SKM-1 (cell line): ENCODE results near the gene CCM2L.
A peak's percentile ranks its signal among the peaks of the same experiment; 100 is the strongest.
"Not testable (repeated sequence)": the region's sequence is repeated elsewhere in the genome, so short reads cannot be mapped to it uniquely, and the experiment has no call there.

Experiments
- DNase-seq: peaks from one replicate; lab custom pipeline; 2025; ENCODE audit not compliant: unreplicated experiment; lab: John Stamatoyannopoulos, UW

Gene CCM2L

DNA sequence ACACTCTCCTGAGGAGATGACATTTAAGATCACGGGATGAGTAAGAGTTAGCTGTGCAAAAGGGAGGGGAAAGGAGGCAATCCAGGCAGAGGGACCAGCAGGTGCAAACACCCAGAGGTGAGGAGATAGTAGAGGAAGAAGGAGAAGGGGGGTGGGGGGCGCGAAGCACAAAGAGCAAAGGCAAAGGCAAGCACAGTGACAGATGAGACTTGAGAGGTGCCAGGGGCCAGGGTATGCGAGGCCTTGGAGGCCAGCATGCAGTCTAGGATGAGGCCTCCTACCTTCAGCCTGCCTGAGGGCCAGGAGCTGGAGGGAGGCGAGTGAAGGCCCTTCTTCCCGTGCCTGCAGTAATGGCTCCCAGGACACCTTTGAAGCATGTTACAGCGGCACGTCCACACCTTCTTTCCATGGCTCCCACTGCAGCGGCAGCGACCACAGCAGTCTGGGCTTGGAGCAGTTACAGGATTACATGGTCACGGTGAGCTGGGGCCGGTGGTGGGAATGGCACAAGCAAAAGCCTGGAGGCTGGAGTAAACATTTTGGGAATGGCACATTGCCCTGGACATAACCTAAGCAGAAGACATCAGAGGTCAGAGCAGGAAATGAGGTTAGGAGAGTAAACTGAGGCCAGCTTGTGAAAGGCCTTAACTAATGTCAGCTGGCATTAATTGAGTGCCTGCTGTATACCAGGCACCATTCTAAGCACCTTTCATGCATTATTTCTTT is 18.6 kb downstream of the CCM2L start:
- DNase-seq: no peak

DNA sequence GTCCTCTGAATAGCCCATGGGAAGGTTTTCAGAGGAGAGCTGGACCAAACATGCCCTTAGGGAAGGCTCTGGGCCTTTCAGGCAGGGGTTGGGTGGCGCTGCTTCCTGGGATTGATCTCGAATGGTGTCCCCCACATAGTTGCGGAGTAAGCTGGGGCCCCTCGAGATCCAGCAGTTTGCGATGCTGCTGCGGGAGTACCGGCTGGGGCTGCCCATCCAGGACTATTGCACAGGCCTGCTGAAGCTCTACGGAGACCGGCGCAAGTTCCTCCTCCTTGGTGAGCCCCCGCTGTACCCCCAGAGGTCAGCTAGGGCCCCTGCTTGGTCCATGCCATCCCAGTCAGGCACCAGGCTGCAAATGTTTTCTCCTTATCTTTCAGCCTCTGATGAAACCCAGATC is 19.3 kb downstream of the CCM2L start:
- no peak for DNase-seq

DNA sequence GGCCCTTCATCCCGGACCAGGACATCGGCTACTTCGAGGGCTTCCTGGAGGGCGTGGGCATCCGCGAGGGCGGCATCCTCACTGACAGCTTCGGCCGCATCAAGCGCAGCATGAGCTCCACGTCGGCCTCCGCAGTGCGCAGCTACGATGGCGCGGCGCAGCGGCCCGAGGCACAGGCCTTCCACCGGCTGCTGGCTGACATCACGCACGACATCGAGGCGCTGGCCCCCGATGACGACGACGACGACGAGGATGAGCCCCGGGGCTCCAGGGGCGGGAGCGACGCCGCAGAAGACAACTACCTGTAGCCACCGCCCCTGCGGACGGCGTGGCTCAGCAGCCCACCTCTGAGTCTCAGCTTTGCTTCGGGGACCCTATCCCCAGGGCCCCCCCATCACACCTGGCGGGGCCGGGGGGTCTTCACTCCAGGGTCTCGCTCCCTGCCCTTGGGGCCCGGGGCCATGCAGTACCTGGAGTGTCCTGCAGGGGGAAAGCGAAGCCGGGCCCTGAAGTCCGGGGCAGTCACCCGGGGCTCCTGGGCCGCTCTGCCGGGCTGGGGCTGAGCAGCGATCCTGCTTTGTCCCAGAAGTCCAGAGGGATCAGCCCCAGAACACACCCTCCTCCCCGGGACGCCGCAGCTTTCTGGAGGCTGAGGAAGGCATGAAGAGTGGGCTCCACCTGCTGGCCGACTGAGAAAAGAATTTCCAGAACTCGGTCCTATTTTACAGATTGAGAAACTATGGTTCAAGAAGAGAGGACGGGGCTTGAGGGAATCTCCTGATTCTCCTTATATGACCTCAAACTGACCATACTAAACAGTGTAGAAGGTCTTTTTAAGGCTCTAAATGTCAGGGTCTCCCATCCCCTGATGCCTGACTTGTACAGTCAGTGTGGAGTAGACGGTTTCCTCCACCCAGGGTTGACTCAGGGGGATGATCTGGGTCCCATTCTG is 21.0 kb downstream of the CCM2L start:
- DNase-seq: peak; percentile 49

DNA sequence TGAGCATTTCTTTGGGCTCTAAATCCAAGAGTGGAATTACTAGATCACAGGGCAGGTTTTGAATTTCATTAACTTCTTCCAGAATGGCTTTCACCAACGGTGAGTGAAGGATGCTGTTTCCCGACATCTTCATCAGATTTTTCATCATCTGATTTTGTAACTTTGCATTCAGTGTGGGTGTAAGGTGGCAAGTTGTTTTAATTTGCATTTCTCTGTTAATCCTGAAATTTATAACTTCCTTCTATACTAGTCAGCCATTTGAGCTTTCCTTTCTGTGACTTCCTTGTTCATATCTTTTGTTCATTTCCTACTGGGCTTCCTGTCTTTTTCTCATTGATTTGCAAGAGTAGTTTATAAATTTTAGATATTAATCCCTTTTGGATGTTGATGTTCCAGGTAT is 23.1 kb downstream of the CCM2L start:
- DNase-seq: no peak

DNA sequence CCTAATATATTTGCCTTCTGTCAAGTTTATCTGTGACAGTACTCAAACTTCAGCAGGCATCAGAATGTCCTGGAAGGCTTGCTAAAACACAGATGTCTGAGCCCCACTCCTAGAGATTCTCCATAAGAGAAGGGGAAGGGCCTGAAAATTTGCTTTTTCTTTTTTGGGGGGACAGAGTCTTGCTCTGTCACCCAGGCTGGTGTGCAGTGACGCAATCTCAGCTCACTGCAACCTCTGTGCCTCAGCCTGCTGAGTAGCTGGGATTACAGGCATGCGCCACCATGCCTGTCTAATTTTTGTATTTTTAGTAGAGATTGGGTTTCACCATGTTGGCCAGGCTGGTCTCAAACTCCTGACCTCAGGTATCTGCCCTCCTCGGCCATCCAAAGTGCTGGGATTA is 23.5 kb downstream of the CCM2L start:
- DNase-seq: not testable (repeated sequence)

DNA sequence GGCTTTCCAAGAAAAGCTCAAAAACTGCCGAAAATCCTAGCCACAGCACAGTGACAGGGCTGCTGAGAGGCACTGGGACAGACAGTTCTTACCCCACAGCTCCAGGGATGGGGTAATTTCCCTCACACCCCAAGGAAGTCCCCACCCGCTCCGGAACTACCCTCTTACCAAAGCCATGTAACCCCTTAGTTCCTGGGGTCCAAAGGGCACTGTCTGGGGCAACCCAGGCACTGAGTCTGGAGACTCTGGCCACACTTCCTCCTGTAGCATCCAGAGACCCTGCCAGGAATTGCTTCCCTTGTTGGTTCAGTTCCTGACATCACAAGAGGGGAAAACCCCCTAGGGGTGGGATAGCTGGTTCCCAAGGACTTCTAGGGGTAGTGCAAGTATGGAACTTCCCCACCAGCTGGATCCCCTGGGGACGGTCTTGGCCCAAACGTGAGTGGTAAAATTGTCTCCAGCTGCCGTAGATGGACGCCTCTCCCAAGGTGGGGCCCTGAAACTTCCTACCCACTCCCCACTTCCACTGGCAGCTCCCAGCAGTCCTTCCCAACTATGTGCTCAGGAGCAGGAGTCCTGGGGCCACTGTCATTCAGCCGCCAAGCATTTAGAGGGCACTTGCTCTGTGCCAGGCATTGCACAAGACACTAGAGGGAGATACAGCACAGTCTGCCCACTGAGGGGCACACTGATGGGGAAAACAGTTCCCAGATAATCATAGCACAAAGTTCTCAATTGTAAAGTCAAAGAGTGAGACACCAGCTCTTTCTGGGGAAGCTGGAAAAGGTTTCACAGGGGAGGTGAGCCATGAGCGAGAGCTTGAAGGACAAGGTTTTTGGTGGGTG is 24.6 kb downstream of the CCM2L start:
- peak; percentile 50 for DNase-seq

DNA sequence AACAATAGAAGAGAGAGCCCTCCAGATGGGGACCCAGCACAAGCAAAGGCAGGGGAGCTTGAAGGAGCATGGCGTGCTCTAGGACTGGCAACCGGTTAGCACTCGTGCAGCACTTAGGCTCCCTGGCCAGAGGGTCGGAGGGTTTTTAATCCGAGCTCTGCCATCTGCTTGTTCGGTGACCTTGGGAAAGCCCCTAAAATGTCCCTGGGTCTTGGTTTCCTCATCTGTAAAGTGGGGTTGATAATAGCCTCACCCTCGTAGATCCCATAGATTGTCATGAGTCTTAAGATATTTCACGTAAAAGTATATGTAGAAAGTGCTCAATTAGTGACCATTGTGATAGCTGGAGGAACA is 25.2 kb downstream of the CCM2L start:
- no peak for DNase-seq

DNA sequence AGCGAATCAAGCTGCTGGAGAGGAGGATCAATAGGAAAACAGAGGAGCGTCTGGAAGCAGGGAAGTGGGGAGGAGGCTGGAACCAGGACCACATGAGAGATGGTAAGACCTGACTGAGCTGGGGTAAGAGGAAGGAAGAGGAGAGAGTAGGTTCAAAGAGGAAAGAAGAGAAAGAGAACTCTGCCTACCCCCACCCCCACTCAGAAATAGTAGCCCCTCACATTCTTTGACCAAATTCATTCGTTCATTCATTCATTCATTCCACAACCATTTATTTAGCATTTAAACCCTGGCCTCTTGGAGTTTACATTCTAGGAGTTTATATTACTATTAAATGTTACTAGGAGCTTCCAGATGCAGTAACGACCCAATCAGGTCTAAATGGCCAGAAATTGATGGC is 26.0 kb downstream of the CCM2L start:
- no peak for DNase-seq

DNA sequence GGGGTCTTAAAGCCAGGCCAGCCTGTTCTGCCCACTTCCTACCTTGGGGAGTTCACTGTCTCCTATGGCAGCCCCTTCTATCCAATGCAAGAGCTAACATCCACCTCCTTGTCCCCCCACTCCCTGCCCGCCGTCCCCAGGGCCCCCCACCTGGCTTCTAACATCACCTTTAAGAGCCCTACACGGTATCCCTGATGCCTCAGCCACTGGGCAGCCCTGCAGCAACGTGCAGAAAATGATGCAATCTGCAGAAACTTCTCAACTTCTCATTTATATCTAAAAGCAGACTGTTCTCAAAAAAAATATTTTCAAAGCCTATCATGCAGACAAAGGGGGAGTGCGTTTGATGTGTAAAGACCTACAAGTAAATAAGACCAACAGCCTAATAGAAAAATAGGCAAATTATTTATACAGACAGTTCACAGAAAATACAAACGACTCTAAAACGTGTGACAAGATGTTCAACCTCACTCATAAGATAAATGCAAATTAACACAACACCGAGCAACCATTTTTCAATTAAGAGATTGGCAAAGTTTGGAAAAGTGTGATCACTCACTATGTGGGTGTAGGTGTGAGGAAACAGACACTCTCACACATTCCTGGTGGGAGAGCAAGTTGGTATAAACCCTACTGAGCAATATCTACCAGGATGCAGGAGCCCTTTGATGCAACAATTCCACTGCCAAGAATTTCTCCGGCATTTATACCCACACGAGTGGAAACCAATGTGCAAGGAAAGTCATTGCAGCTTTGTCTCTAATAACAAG is 26.7 kb downstream of the CCM2L start:
- DNase-seq: peak; percentile 35

DNA sequence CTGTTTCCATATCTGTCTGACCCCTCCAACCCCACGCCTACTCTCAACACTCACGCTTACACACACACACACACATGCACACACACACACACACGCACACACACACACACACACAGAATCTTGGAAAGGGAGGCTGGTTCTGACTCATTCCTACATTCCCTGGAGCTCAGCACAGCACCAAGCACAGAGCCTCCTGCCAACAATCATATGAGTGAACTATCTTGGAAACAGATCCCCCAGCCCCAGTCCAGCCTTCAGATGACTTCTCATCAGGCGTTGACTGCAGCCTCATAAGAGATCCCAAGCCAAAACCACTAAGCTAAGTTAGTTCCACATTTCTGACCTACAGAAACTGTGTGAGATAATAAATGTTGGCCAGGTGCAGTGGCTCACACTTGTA is 27.7 kb downstream of the CCM2L start:
- no peak for DNase-seq

DNA sequence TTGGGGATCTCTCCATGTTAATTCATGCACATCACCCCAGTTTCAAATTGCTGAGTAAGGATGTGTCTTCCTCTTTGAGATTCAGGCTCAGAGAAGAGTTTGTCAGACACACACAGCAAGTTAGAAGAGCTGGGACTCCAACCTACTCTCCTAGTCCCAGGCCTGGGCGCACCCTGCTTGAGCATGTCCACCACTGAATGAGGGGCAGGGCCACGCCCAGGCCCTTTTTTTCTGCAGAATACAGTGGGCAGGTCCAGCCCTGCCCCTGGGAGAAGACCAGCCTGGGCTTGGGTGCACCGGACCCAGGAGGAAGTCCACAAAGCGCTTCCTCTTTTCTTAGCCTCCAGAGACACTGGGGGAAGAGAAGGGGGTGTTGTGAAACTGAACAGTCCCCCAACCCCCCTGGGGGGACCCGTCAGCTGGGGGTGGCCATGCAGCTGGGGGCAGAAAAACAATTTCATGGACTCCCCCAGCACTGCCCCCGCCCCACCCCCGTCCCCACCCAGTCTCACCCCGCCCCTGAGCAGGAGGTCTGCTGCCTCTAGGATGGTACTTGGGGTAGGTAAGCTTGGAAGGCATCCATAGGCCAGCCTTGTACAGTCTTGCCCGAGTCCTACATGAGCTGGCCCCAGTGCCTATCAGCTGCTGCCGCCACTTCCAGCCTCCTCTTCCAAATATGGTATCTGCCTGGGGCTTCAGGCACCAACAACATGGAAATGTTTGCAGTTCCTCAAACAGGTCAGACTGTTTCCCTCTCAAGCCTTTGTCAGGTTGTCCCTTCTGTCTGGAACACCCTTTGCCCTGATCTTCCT is 30.1 kb downstream of the CCM2L start:
- peak; percentile 79 for DNase-seq

DNA sequence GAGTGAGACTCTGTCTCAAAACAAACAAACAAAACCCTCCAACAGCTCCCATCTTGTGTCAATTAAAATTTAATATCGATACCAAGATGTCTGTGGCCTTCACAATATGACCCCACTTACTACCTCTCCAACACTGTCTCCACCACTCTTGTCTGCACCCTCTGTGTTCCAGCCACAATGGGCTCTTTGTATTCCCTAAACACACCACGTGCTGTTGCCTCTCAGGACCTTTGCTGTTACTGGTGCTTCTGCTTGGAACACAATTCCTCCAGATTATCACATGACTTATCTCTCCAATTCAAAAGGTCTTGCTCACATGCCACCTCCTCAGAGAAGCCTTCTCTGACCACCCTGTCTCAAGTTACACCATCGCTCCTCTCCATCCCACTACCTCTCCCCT is 35.8 kb downstream of the CCM2L start:
- no peak for DNase-seq

DNA sequence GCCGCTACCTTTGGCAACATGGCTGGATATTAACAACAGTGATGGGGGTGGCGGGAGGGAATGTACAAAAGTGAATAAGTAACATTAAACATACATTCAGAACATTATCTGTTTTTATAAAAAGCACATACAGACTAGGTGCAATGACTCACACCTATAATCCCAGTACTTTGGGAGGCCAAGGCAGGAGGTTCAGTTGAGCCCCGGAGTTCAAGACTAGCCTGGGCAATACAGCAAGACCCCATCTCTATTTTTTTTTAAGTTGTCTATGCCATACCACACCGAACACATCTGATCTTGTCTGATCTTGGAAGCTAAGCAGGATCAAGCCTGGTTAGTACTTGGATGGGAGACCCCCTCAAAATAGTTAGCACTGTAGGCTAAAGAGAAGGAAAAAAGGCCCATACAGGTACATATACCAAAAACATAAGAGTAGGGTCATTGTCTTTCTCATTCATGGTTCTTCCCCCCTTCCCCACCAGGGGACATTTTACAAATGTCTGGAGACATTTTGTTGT is 40.1 kb downstream of the CCM2L start:
- DNase-seq: no peak

DNA sequence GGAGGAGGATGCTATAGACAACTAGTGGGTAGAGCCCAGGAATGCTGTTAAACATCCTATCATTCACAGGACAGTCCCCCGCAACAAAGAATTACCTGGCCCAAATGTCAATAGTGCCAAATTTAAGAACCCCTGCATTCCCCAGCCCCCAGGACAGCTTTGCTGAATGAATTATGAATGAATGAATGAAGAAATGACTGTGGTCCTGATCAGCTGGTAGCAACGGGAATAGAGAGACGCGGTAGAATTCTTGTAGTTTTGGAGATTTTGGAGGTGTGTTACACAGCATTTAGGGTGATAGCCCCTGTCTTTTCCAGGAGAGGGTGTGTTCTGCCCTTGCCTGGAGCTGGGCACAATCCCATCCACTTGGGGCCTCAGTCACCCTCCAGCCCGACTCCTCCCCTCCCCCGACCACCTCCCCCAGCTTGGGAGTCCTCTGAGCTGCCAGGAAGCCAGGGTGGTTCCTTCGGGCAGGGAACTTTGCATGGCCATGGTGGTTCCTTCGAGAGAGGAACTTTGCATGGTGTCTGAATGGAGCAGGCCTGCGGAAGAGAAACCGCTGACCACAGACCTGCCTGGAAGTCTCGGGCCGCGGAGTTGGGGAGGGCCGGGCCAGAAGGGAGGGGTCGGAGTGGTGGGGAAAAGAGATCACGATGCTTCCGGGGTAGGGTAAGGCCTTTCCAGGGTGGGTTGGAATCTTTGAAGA is 40.8 kb downstream of the CCM2L start:
- peak; percentile 73 for DNase-seq

DNA sequence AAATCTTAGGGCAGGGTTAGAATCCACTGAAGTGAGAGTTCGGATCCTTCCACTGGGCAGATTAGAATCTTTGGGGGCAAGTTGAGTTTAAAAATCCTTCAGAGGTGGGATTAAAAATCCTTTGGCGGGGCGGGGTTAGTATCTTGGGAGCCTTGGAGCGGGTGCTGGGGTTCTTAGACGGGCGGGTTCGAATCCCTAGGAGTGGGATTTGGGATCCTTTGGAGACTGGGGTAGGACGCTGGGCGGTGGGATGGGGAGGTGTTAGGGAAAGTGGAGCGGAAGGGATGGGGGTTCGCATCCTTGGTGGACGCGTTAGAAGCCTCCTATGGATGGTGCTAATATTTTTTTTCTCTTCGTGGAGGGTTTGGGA is 41.5 kb downstream of the CCM2L start:
- no peak for DNase-seq

DNA sequence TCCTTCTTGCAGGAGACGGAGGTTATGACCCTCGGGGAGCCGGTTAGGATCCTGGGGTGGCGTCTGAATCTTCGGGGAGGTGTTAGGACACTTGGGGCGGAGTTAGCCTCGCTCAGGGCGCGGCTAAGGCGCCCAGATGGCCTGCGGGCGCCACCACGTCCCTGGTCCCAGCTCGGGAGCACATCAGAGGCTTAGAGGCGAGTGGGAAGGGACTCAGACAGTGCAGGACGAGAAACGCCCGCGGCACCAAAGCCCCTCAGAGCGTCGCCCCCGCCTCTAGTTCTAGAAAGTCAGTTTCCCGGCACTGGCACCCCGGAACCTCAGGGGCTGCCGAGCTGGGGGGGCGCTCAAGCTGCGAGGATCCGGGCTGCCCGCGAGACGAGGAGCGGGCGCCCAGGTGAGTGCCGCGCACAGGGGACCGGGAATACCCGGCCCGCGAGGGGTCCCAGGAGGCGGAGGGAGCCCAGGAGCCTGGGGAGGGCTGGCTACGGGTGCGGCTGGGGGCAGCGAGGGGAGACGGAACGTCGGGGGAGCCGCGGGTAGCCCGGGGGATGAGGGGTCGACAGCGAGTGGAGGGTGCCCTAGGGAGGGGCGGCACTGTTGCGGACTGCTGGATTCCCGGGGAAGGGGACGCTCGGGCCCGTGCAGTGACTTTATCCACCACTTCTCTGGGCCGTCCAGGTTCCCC is 42.0 kb downstream of the CCM2L start, which contains the start of gene HCK:
TSS of gene HCK (plus strand) at position 153 of the 688 bp plus-strand sequence.
- DNase-seq: peak; percentile 39

DNA sequence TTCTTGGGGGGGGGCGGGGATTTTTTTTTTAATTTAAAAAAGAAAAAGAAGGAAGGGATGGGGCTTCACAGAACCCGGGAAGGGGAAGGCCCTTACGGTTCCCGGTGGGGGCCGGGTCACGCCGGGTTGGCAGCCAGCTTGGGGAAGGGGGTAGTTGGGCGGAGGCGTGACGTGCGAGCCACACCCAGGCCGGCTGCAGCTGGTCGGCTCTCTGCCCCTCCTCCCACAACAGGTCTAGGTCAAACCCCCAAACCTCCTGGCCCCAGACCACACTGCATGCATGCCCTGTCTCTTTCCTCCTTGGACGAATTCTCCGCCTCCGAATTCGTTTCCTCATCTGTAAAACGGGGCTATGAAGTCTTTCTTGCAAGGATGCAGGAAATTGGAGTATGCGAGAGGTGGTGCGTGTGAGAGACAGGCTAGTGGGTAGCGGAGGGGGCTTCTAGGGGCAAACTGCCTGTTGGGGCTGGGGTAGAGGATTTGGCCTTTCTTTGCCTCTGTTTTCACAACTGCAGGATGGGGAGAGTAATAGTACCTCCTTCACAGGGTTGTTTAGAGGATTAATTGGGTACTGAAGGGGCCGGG is 42.6 kb downstream of the CCM2L start:
- no peak for DNase-seq

DNA sequence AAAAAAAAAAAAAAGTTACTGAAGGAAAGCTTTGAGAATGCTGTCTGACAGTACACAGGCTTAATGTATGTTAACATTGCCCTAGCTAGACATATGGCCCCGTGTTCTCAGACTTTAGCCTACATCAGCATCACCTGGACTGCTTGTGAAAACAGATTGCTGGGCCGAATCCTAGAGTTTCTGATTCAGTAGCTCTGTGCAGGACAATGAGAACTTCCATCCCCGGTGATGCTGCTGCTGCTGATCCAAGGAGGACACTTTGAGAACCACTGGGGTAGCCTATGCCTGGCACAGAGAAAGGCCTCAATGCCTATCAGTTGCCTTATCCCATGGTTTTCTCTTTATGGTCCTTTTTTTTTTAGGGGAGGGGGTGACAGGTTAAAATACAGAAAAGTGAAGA is 43.4 kb downstream of the CCM2L start:
- DNase-seq: no peak
